Hematopoietic multipotent progenitor cell treated with erythropoietin and hydrocortisone succinate and interleukin-3 and kit ligand, for 4 days (in vitro differentiated cells): ENCODE data around the gene ZNF879.

Experiments
- DNase-seq: peaks from one replicate; pipeline ENCODE4 v3.0.0-alpha.2; 2015

Gene ZNF879

GRCh38 chr5:179033004-179033580, 9.5 kb downstream of the ZNF879 start:
- DNase-seq = no peak

GRCh38 chr5:179044765-179045164, 21.2 kb downstream of the ZNF879 start:
- no peak for DNase-seq

GRCh38 chr5:179051784-179052183, 28.2 kb downstream of the ZNF879 start:
- DNase-seq = no peak

GRCh38 chr5:179054036-179054785, 30.6 kb downstream of the ZNF879 start:
- DNase-seq = no peak

- no peak for DNase-seq
These were observed 31.3 kb downstream of the ZNF879 start for GRCh38 chr5:179054876-179055275.

- DNase-seq = no peak
These were observed 31.8 kb downstream of the ZNF879 start for GRCh38 chr5:179055436-179055835.

- no peak for DNase-seq
These were observed 32.2 kb downstream of the ZNF879 start for GRCh38 chr5:179055841-179056240.

GRCh38 chr5:179060116-179061008, 36.8 kb downstream of the ZNF879 start, which contains the start of gene ZNF354C:
Gene ZNF354C (plus strand): TSS chr5:179060373. CDS start chr5:179062069, 1,696 bp downstream.
- peak; percentile 90 for DNase-seq

- no peak for DNase-seq
These were observed 37.4 kb downstream of the ZNF879 start for GRCh38 chr5:179061025-179061424.

GRCh38 chr5:179065703-179066102, 42.1 kb downstream of the ZNF879 start:
- no peak for DNase-seq

GRCh38 chr5:179079165-179079987, 55.8 kb downstream of the ZNF879 start:
- DNase-seq = no peak

GRCh38 chr5:179080724-179081123, 57.1 kb downstream of the ZNF879 start:
- DNase-seq = no peak
